Stimulated activated CD4-positive, alpha-beta T cell treated with anti-CD3 and anti-CD28 coated beads, TNF-alpha, amount 100 ng/mL, for 4 hours (primary cell): ENCODE data around the gene ZNF469.
"Not testable (repeated sequence)": the region's sequence is repeated elsewhere in the genome, so short reads cannot be mapped to it uniquely, and the experiment has no call there.

Experiments used
- DNase-seq, 3 experiments: peaks; one replicate each; pipeline ENCODE4 v3.0.0-alpha.2; 2020; ENCODE audit warnings: low read depth in 3 of 3

Gene ZNF469

GRCh38 chr16:88360401-88360800 lies 22.4 kb upstream of the ZNF469 start:
- not testable (repeated sequence) for DNase-seq

GRCh38 chr16:88360999-88361398 lies 21.8 kb upstream of the ZNF469 start:
- DNase-seq, result no peak

- DNase-seq, result no peak
These were observed 21.0 kb upstream of the ZNF469 start for GRCh38 chr16:88361775-88362174.

- DNase-seq, result no peak
These were observed 19.4 kb upstream of the ZNF469 start for GRCh38 chr16:88363239-88363891.

GRCh38 chr16:88365244-88365865 lies 17.4 kb upstream of the ZNF469 start:
- no peak for DNase-seq

GRCh38 chr16:88366032-88366703 lies 16.6 kb upstream of the ZNF469 start:
- no peak for DNase-seq

- DNase-seq, result no peak
These were observed 16.1 kb upstream of the ZNF469 start for GRCh38 chr16:88366704-88367047.

- DNase-seq, result no peak
These were observed 15.2 kb upstream of the ZNF469 start for GRCh38 chr16:88367560-88367959.

GRCh38 chr16:88368036-88368435 lies 14.7 kb upstream of the ZNF469 start:
- no peak for DNase-seq

GRCh38 chr16:88368994-88369393 lies 13.8 kb upstream of the ZNF469 start:
- DNase-seq, result no peak

GRCh38 chr16:88369447-88370008 lies 13.2 kb upstream of the ZNF469 start:
- no peak for DNase-seq

GRCh38 chr16:88370365-88370764 lies 12.4 kb upstream of the ZNF469 start:
- DNase-seq, result no peak

GRCh38 chr16:88372522-88372921 lies 10.2 kb upstream of the ZNF469 start:
- DNase-seq, result no peak

- DNase-seq, result no peak
These were observed 9.5 kb upstream of the ZNF469 start for GRCh38 chr16:88373211-88373610.

GRCh38 chr16:88373927-88374492 lies 8.7 kb upstream of the ZNF469 start:
- DNase-seq, result no peak

- DNase-seq, result no peak
These were observed 8.0 kb upstream of the ZNF469 start for GRCh38 chr16:88374736-88375135.

GRCh38 chr16:88375236-88375975 lies 7.4 kb upstream of the ZNF469 start:
- DNase-seq, result no peak

- no peak for DNase-seq
These were observed 6.5 kb upstream of the ZNF469 start for GRCh38 chr16:88375996-88376834.

- no peak for DNase-seq
These were observed 5.7 kb upstream of the ZNF469 start for GRCh38 chr16:88376835-88377726.

- DNase-seq, result no peak
These were observed 4.8 kb upstream of the ZNF469 start for GRCh38 chr16:88377961-88378360.
